OCI-LY1 (cell line): ENCODE data around the gene TK1.

Experiments used
- H2AFZ ChIP-seq: fragments of 200-600 bp; sonication (generic), shearing (Covaris generic); 2 replicates; pipeline ENCODE4 v1.6.0; 2014; ENCODE audit warnings: antibody characterized with exemption, mild to moderate bottlenecking, low read length
- H3F3A ChIP-seq: fragments of 200-600 bp; sonication (generic), shearing (Covaris generic); 2 replicates; pipeline ENCODE4 v1.6.0; 2014; ENCODE audit warnings: mild to moderate bottlenecking, antibody characterized with exemption, low read length, moderate library complexity; ENCODE audit not compliant: insufficient read depth
- H3K27ac ChIP-seq: fragments of 200-600 bp; sonication (generic); 2 replicates; pipeline ENCODE4 v1.5.1; 2014; ENCODE audit warnings: low read length, mixed run types, mild to moderate bottlenecking, low read depth; ENCODE audit not compliant: poor library complexity, severe bottlenecking
- H3K27me3 ChIP-seq: fragments of 200-600 bp; sonication (generic); 2 replicates; pipeline ENCODE4 v1.6.0; 2014; ENCODE audit warnings: antibody characterized with exemption, mild to moderate bottlenecking, low read length, moderate library complexity; ENCODE audit not compliant: insufficient read depth
- H3K36me3 ChIP-seq: fragments of 200-600 bp; sonication (generic); 2 replicates; pipeline ENCODE4 v1.6.1; 2014; ENCODE audit warnings: mild to moderate bottlenecking, antibody characterized with exemption, low read length, moderate library complexity, mixed read lengths; ENCODE audit not compliant: insufficient read depth
- H3K4me1 ChIP-seq: fragments of 200-600 bp; sonication (generic); 2 replicates; pipeline ENCODE4 v1.5.1; 2014; ENCODE audit warnings: mild to moderate bottlenecking, low read length, moderate library complexity; ENCODE audit not compliant: insufficient read depth, severe bottlenecking
- H3K4me2 ChIP-seq: fragments of 200-600 bp; sonication (generic), shearing (Covaris generic); 2 replicates; pipeline ENCODE4 v1.6.1; 2014; ENCODE audit warnings: low read length
- H3K4me3 ChIP-seq: fragments of 200-600 bp; sonication (generic); 2 replicates; pipeline ENCODE4 v1.5.1; 2014; ENCODE audit warnings: low read length, low read depth, mild to moderate bottlenecking, mixed read lengths; ENCODE audit not compliant: poor library complexity, severe bottlenecking
- H3K79me2 ChIP-seq: fragments of 200-600 bp; shearing (Covaris generic); 2 replicates; pipeline ENCODE4 v1.6.1; 2016; ENCODE audit warnings: mixed run types, low read length, mixed read lengths; ENCODE audit not compliant: insufficient read depth
- H3K9ac ChIP-seq: fragments of 200-600 bp; sonication (generic), shearing (Covaris generic); 2 replicates; pipeline ENCODE4 v1.6.1; 2014; ENCODE audit warnings: mild to moderate bottlenecking, low read length, mixed read lengths
- H3K9me2 ChIP-seq: fragments of 200-600 bp; sonication (generic), shearing (Covaris generic); 2 replicates; pipeline ENCODE4 v1.6.1; 2014; ENCODE audit warnings: low read depth, mild to moderate bottlenecking, low read length, mixed read lengths
- H3K9me3 ChIP-seq: fragments of 200-600 bp; shearing (Covaris generic); 2 replicates; pipeline ENCODE4 v1.6.1; 2014; ENCODE audit warnings: low read length, mixed read lengths
- H4K20me1 ChIP-seq: fragments of 200-600 bp; sonication (generic), shearing (Covaris generic); 2 replicates; pipeline ENCODE4 v1.6.0; 2016; ENCODE audit warnings: mild to moderate bottlenecking, low read length; ENCODE audit not compliant: insufficient read depth
- CTCF ChIP-seq: fragments of 200-600 bp; sonication (generic), shearing (Covaris generic); IDR thresholded peaks from 2 replicates; pipeline ENCODE4 v1.5.1; 2017; ENCODE audit warnings: mild to moderate bottlenecking, antibody characterized with exemption, low read length, moderate library complexity, mixed read lengths
- EZH2 ChIP-seq: fragments of 200-600 bp; sonication (generic), shearing (Covaris generic); IDR thresholded peaks from 2 replicates; pipeline ENCODE4 v1.8.0; 2017; ENCODE audit warnings: borderline replicate concordance, mixed run types, mild to moderate bottlenecking, antibody characterized with exemption, low read length, moderate library complexity, mixed read lengths

Gene TK1

GRCh38 chr17:78146471-78146869 lies 40.4 kb downstream of the TK1 start:
- Histone ChIP-seq H3K4me2 (no peak overlapping the region), H3K9me3 (no peaks in the 10 kb centered on the region), H4K20me1 (no peaks in the 10 kb centered on the region), H2AFZ (no peak overlapping the region), H3K9me2 (no peaks in the 10 kb centered on the region), H3K4me1 (peaks cover 31% of the 10 kb centered on the region), H3K9ac (no peak overlapping the region), H3K4me3 (no peak overlapping the region), H3K27ac (no peak overlapping the region), H3K79me2 (no peaks in the 10 kb centered on the region), H3K27me3 (no peaks in the 10 kb centered on the region), H3F3A (no peaks in the 10 kb centered on the region), H3K36me3 (peaks cover 6% of the 10 kb centered on the region)
- no peak for TF ChIP-seq EZH2
- TF ChIP-seq CTCF, result no peak

GRCh38 chr17:78144736-78145641 lies 41.9 kb downstream of the TK1 start:
- no peak overlapping the region for H3K9ac ChIP-seq
- no peaks in the 10 kb centered on the region for H4K20me1 ChIP-seq
- no peaks in the 10 kb centered on the region for H3F3A ChIP-seq
- no peak overlapping the region for H3K4me3 ChIP-seq
- no peak for TF ChIP-seq CTCF
- TF ChIP-seq EZH2, result no peak
- no peaks in the 10 kb centered on the region for H3K27me3 ChIP-seq
- H3K27ac ChIP-seq, result no peak overlapping the region
- H3K9me2 ChIP-seq, result no peaks in the 10 kb centered on the region
- no peaks in the 10 kb centered on the region for H3K9me3 ChIP-seq
- H3K36me3 ChIP-seq, result peaks cover 8% of the 10 kb centered on the region
- peaks cover 30% of the 10 kb centered on the region for H3K4me1 ChIP-seq
- H3K79me2 ChIP-seq, result no peaks in the 10 kb centered on the region
- H3K4me2 ChIP-seq, result no peak overlapping the region
- no peak overlapping the region for H2AFZ ChIP-seq

GRCh38 chr17:78144147-78144719 lies 42.6 kb downstream of the TK1 start:
- peaks cover 34% of the 10 kb centered on the region for H3K4me1 ChIP-seq
- H2AFZ ChIP-seq, result no peak overlapping the region
- no peak overlapping the region for H3K27ac ChIP-seq

More at GRCh38 chr17:78144147-78144719, 42.6 kb downstream of the TK1 start:
- Histone ChIP-seq H3K9ac (no peak overlapping the region), H3K27me3 (no peaks in the 10 kb centered on the region), H3K4me3 (no peak overlapping the region), H3K9me3 (no peaks in the 10 kb centered on the region), H3K79me2 (no peaks in the 10 kb centered on the region), H3K4me2 (no peak overlapping the region), H4K20me1 (no peaks in the 10 kb centered on the region), H3K36me3 (peaks cover 8% of the 10 kb centered on the region), H3F3A (no peaks in the 10 kb centered on the region), H3K9me2 (no peaks in the 10 kb centered on the region)
- TF ChIP-seq EZH2, result no peak
- no peak for TF ChIP-seq CTCF
